Measurements from ENCODE around the gene HTR1D. TPM values are rescaled to one million over a fixed set of nuclear protein-coding genes. Genes with fewer than 3 reads are reported as not detected.
A peak's percentile ranks its signal among the peaks of the same experiment; 100 is the strongest.

HTR1D gene
- polyA plus RNA-seq, 4 donors = 0.14 to 0.48 (median 0.29) TPM

DNA sequence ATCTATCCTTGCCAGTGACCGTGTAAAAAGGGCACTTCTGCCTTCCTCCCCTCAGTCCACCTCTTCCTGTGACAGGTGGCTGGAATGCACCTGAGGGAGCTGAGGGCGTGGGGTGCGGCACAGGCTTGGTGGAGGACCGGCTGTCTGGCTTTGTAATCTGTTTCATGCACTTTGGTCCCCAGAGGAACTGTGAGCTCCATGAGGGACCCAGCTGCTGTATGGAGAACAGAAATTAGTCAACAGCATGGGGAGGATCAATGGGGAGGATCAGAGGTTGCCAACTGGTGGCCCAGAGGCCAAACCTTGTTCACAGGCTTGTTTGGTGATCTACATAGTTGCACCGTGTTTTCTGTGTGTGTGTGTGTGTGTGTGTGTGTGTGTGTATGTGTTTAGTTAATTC lies 29.7 kb downstream of the HTR1D start:
- no peak for DNase-seq (ENCODE audit: low read depth in 4 of 4, low spot score in 2 of 4)

DNA sequence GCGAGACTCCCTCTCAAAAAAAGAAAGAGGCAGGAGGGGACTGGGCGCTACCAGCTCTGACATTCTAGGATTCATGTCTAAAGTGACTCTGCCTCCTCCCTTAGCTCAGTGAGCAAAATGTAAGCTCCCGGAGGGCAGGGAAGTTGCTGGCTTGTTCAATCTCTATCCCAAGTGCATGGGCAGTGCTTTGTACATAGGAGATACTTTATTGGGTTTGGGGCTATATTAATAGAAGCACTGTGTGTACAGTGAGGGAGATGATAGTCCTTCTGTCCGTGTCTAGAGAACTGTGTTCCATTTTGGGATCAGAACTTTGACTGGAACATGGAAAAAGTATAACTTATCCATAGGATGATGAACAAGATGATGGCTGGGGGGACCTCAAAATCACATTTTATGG lies 31.9 kb downstream of the HTR1D start:
- DNase-seq (ENCODE audit: low read depth in 4 of 4, low spot score in 2 of 4) = no peak

DNA sequence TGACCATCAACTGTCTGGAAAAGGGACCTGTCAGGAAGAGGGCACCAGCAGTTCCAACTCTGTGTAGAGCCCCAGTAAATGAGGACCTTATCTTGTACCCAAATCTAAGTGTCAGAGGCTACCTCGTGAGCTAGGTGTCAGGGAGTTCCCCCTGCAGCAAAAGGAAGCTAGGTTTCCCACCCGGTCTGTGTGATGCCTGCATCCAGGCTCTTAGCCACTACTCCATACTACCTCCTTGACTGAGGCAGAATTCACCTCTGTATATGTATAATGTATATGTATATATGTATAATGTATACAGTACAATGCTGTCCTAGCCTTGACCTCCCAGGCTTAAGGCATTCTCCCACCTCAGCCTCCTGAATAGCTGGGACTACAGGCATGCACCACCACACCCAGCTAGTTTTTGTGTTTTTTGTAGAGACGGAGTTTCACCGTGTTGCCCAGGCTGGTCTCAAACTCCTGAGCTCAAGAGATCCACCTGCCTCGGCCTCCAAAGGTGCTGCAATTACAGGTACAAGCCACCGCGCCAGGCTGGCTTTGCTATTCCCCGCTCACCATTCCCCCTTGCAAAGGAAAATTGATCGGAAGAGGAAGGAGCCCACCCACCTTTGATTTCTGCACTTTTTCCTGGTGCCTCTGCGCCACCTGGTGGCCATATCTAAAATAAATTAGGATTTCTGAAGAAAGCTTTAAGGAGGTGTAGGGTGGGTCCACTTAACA lies 32.9 kb downstream of the HTR1D start:
- DNase-seq (ENCODE audit: low read depth in 4 of 4, low spot score in 2 of 4) = no peak

DNA sequence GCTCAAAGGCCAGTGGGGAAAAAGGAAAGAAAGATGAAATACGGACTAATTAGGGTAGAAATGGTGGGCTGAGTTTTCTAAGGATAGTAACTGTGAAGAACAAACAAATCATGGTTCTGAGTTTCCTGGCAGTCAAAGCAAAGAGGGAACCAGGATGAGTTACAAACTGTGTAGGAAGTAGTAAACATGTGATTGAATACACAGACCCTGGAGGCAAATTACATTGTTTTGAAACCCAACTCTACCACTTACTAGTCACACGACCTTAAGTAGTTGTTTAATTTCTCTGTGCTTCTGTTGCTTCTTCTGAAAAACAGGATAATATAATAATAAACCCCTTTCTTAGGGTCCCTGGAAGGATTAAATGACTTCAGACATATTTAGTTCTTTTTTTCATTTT lies 37.4 kb downstream of the HTR1D start:
- DNase-seq (ENCODE audit: low read depth in 4 of 4, low spot score in 2 of 4) = no peak

DNA sequence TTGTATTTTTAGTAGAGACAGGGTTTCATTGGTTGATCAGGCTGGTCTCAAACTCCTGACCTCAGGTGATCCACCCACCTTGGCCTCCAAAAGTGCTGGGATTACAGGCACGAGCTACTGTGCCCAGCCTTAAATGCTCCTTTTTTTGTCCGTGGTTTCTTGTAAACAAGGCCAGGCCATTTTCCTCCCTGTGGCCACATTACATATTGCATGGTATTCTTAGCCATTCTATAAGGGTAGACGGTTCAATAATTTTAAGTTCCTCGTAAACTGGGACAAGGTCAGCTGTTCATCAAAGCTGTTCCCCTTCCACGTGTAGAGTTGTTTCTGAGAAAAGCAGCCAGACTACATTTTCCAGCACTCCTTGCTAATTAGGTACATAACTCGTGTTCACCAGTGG lies 38.4 kb downstream of the HTR1D start:
- no peak for DNase-seq (ENCODE audit: low read depth in 4 of 4, low spot score in 2 of 4)

DNA sequence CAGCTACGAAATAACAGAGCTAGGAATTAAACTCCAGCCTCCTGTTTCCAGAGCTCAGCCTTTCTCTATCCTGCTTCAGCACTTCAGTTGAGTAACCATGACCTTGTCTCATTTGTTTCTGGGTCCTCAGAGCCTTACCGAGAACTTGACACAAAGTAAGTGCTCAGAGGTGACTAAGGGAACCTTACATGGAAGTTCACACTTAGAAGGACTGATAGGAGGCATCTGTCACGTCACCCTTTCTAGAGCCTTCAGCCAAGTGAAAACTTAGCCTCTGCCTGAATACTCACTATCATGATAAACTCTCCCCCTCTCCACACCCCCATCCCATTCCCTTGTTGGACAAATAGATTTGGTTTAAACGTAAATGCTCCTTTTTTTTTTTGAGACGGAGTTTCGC lies 38.9 kb downstream of the HTR1D start:
- no peak for DNase-seq (ENCODE audit: low read depth in 4 of 4, low spot score in 2 of 4)

DNA sequence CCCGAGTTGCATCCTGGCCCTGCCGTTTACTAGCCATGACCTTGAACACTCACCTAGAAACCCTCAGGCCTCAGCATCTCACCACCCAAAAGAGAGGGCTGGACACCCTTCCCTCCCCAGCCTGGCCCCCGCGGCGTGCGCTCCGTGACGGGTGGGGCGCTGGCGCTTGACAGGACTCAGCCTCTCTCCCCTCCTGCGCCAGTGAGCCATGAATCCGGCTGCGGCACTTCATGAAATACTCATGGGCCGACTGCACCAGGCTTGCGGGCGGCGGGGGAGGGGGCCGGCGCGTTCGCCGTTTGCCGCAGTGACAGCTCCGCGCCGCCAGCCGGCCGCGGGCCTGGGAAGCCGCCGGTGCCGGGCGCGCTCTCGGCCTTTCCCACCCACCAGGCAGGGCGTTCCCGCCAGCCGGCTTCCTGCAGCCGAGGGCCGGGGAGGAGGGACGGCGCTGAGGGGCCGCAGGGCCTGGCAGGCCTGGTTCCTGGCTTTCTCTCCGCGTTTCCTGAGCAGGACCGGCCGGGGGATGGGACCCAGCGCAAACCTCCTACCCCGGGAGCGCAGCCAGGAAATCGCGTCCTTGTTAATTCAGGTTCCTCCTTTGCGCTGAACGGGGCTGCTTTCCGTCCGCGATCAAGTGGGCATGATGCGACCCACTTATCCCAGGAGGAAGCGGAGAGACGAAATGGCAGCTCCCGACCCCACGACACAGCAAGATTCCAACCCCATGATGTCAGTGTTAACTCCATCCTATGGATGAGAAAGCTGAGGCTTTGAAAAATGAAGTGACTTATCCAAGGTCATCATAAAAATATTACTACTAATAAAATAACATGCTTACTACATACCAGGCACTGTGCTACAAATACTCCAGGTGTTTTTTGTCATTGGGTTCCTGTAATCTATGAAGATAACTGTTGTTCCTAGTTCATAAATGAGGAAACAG lies 39.6 kb downstream of the HTR1D start:
- peak in 1 of 4 donors; percentile 54 for DNase-seq (ENCODE audit: low read depth in 4 of 4, low spot score in 2 of 4)

DNA sequence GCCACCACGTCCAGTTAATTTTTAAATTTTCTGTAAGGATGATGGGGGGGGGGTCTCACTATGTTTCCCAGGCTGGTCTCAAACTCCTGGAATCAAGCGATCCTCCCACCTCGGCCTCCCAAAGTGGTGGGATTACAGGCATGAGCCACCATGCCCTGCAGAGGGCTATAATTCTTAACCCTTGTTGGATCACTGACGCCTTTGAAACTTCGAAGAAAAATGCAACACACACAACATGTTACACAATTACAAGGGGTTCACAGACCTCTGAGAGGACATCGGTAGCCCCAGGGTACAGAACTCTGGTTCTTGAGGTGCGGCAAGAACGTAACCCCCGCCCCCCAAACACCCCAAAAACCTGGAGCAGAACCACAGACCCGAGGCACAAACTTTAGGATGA lies 40.3 kb downstream of the HTR1D start:
- DNase-seq (ENCODE audit: low read depth in 4 of 4, low spot score in 2 of 4) = no peak

DNA sequence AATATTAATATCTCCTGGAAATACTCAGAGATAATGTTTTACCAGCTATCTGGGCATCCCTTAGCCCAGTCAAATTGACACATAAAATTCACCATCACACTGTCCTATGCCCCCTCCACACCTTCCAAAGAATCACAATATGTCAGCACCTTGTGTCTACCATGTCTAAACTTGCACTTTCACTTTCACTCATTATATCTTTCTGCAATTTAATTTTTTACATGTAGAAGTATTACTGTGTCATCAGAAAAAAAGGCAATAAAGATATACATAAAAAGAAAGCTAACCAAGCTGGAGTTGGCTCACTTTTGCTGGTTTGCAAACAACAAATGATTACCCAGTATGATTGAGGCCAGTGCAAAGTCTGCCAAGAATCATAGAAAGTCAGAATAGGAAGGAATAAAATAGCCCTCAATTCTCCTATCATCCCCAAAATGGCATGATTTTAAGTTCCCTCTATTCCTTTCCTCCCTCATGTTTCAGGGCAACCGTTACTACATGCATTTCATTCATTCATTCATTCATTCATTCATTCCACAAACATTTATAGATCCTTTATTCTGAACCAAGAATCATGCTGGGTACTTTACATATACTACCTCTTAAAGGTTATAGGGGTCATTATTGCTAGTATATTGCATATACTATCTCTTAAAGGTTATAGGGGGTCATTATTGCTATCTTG lies 42.7 kb downstream of the HTR1D start:
- no peak for DNase-seq (ENCODE audit: low read depth in 4 of 4, low spot score in 2 of 4)

DNA sequence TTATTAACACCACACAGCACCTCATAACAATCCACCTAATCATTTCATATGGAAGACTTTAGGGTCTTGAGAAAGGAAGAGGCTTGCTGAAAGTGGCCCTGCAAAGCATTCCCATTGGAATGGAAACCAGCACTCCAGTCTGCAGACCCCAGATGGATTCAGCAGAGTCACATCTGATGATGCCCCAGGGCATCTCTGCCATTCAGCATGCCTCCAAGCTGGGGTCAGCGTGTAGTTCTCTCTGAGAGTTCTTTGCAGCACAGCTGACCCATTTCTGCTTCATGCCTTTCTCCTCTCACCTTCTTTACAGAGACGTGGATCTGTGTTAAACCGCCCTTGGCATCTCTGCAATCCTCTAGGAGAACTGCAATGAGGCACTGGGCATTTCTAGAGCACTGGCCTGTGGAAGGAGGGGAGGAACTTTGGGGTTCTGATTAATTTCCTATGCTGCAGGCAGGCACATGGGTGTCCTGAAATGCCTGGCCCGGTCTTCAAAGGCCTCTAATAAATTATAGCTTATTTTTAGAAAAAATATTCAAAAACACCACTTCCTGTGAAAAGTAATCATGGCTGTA lies 46.0 kb downstream of the HTR1D start:
- no peak for DNase-seq (ENCODE audit: low read depth in 4 of 4, low spot score in 2 of 4)

DNA sequence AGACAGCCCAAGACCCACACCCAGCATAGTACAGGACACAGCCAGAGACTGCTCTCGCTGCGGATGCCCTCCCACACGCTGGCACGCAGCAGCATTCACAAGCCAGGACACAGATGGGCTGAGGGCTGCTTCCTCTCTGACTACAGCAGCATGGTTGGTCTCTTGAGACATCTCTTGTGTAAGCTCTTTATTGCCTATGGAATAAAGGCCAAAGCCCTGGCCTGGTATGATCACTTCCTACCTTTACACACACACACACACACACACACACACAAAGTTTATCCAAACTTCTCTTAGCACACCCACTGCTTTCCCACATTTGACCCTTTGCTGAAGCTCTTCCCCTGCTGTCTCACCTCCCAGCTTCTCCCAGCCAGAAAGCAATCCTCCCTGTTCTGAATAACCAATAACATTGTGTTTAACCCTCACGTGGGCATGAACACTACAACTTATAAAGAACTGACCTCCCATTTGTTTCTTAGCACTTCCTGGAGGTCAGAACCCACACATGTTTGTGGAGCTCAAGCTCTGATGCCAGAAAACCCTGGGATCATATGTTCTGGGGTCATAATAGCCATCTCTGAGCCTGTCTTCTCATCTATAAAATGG lies 47.5 kb downstream of the HTR1D start:
- DNase-seq (ENCODE audit: low read depth in 4 of 4, low spot score in 2 of 4) = no peak

DNA sequence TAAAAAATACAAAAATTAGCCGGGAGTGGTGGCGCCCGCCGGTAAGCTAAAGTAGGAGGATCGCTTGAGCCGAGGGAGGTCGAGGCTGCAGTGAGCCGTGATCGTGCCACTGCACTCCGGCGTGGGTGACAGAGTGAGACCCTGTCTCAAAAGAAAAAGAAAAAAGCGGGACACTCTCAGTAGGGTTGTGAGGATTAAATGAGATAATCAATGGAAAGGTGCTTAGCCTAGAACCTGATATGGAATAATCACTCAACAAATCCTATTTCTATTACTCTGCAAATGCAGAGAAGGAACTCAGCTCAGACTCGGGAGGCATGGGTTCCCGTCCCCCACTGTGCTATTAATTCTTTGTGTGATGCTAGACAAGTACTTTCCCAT lies 48.1 kb downstream of the HTR1D start:
- DNase-seq (ENCODE audit: low read depth in 4 of 4, low spot score in 2 of 4) = no peak

DNA sequence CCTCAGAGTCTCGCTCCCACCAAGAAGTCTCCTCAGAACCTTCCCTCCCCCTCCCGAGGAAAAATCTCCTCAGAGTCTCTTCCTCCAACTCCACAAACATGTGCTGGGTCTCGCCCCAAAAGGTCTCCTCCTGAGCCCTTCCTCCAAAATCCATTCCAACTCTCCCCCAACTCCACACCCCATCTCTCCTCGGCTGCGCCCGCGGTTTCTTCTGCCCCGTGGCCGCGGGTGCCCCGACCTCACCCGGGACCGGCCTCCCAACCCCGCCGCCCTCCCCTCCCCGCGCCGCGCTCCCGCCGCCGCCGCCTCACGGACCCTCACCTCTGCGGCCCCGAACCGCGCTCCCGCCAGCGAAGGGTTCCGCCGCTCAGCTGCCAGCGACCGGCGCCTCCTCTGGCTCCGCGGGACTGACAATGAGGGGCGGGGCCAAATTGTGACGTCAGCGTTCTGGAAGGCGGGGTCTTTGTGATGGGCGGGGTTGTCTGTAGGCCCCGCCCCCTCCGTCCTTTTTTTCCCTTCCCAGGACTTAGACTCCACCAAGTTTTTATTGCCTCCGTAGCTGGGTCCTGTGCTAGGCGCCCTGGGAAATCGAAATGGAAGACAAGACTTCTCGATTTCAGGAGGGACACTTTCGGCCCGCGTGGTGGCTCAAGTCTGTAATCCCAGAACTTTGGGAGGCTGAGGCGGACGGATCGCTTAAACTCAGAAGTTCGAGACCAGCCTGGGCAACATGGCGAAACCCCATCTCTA lies 48.7 kb downstream of the HTR1D start, which contains the start of gene LUZP1:
LUZP1 (minus strand) TSS at position 412 of the 750 bp plus-strand sequence.
- DNase-seq (ENCODE audit: low read depth in 4 of 4, low spot score in 2 of 4) = peak in 3 of 4 donors; percentile 75 to 81 (median 79)

DNA sequence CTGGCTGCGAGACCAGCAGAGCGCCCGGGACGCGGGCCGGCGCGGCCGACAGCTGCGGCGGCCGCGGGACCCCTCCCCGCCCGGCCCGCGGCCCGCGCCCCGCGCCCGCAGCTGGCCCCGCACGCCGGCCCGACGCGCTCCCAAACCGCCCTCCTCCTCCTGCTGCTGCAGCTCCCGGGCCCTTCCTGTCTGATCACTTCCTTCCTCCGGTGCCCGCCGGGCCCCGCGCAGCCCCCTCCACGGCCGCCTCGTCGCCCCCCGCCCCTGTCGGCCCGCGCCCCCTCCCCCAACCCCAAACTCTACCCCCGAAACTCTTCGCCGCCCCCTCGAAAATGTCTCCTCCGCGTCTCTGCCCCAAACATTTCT lies 49.2 kb downstream of the HTR1D start:
- DNase-seq (ENCODE audit: low read depth in 4 of 4, low spot score in 2 of 4) = no peak

DNA sequence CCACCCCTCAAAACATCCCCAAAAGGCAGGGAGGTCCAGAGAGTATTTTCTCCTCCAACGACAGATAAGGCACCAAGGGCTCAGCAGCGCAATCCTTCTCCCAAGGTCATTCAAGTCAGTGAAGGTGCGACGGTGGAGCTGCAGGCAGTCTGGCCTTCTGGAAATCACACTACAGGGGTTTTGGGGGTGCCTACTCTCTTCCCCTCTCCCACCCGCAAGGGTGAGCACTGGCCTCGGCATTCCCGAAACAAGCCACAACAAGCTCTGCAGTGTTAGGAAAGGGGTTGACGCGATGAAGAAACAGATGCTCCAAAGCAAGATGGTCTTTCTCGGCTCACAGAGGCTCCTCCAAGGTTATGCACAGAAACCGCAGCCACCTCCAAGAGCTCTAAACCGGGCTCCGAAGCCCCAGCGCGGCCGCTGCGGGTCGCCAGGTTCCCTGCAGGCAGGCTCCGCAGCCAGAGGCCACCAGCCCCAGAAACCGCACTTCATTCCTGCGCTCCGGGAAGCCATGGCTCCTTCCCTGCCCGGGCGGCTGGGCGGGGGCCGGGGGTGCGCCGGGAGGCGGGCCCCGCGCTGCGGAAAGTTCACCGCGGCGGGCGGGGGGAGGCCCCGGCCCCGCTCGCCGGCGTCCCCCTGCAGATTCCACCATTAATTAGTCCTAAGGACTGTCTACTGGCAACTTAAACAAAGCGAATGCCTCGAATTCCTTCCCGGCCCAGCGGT lies 49.8 kb downstream of the HTR1D start:
- no peak for DNase-seq (ENCODE audit: low read depth in 4 of 4, low spot score in 2 of 4)

DNA sequence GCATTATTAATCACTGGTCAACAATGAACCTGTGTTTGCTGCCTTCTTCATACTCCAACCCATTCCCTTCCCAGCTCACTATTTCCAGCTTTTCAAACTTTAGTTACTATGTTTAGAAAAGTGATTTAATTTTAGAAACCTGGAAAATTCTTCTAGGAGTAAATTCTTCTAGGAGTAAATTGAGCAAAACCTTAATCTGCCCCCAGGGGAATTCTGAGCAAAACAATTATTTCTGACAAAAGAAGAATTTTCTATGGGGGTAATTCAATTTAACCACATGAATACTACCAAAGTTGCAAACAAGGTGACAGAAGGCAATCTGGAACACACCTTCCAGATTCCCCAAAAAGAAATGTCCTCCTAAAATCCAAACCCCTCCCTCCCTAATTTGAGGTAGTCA lies 50.4 kb downstream of the HTR1D start:
- DNase-seq (ENCODE audit: low read depth in 4 of 4, low spot score in 2 of 4) = no peak

DNA sequence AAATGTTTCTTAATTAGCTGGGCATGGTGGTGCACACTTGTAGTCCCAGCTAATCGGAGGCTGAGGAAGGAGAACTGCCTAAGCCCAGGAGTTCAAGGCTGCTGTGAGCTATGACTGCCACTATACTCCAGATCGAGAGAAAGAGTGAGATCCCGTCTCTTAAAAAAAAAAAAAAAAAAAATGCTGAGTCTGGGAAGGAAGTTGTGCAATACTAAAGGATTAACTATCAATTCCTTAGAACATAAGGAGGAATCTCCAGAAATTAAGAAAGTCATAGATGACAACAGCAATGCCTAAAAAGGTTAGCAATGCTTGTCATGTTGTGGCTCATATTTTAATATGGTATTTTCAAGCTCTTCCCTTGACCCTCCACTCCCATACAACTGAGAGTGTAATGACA lies 53.9 kb downstream of the HTR1D start:
- DNase-seq (ENCODE audit: low read depth in 4 of 4, low spot score in 2 of 4) = no peak

DNA sequence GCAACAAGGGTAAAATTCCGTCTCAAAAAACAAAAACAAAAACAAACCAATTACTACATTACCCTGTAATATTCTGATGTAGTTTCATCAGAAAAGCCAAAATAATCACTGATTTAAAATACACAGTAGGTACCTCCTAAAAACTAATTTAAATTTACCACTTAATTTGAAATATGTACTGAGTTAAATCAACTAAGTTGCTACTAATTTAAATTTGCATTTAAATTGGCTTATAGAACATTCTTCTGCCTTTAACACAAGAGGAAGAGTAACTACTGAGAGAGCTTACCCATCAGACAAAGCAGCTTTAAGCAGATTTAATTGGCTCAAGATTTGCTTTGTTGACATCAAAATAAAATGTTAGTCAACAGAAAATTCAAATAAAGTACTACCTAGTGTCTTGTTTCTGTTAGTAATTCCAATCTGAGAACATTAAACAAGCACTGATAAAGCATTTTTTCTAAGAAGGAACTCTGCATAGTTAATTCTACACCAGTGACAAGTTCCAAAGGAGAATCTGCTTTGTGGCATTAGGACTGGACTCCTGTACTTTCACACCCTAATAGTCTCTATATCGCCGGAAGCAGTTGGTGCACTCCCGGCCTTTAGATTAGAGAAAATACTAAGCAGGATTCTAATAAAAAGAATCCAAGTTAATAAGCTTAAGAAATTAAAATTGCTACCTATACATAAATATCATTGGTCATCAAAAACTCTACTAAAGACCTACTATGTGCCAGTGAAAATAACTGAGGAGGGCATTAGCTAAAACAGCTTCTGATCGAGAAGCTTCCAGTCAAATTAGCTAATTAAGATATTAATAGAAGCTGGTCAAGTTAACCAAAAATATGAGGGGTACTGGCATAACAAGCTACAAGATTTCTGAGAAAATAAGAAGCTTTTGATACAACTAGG lies 57.1 kb downstream of the HTR1D start:
- DNase-seq (ENCODE audit: low read depth in 4 of 4, low spot score in 2 of 4) = no peak

Measured in left renal cortex interstitium (tissue), 4 donors.